Measurements from ENCODE around the gene TAB2.
"Not testable (repeated sequence)": the region's sequence is repeated elsewhere in the genome, so short reads cannot be mapped to it uniquely, and the experiment has no call there.

Gene TAB2

GRCh38 chr6:149335924-149336608, 18.6 kb downstream of the TAB2 start:
- peak; percentile 34 to 52 for DNase-seq

GRCh38 chr6:149336609-149336928, 19.1 kb downstream of the TAB2 start:
- DNase-seq = no peak

GRCh38 chr6:149337320-149337719, 19.8 kb downstream of the TAB2 start:
- no peak for DNase-seq

GRCh38 chr6:149340200-149340599, 22.7 kb downstream of the TAB2 start:
- no peak for DNase-seq

GRCh38 chr6:149342525-149342924, 25.0 kb downstream of the TAB2 start:
- DNase-seq = no peak

- DNase-seq = no peak
Measured at GRCh38 chr6:149343501-149343900, 26.0 kb downstream of the TAB2 start.

- no peak for DNase-seq
Measured at GRCh38 chr6:149346078-149346477, 28.6 kb downstream of the TAB2 start.

GRCh38 chr6:149347067-149347466, 29.6 kb downstream of the TAB2 start:
- DNase-seq = no peak

- not testable (repeated sequence) for DNase-seq
Measured at GRCh38 chr6:149349279-149349678, 31.8 kb downstream of the TAB2 start.

- no peak for DNase-seq
Measured at GRCh38 chr6:149354009-149354408, 36.5 kb downstream of the TAB2 start.

GRCh38 chr6:149356081-149356750, 38.7 kb downstream of the TAB2 start:
- no peak for DNase-seq

- no peak for DNase-seq
Measured at GRCh38 chr6:149357726-149358538, 40.4 kb downstream of the TAB2 start.

GRCh38 chr6:149359440-149359839, 41.9 kb downstream of the TAB2 start:
- DNase-seq = no peak

- DNase-seq = no peak
Measured at GRCh38 chr6:149360536-149360935, 43.0 kb downstream of the TAB2 start.

GRCh38 chr6:149362289-149362688, 44.8 kb downstream of the TAB2 start:
- DNase-seq = peak in 1 of 2 experiments; percentile 17

- no peak for DNase-seq
Measured at GRCh38 chr6:149363154-149363553, 45.6 kb downstream of the TAB2 start.

GRCh38 chr6:149364557-149364956, 47.0 kb downstream of the TAB2 start:
- DNase-seq = no peak

GRCh38 chr6:149365197-149365596, 47.7 kb downstream of the TAB2 start:
- no peak for DNase-seq

- no peak for DNase-seq
Measured at GRCh38 chr6:149366267-149366921, 48.9 kb downstream of the TAB2 start.

GRCh38 chr6:149368065-149368464, 50.6 kb downstream of the TAB2 start:
- no peak for DNase-seq

- no peak for DNase-seq
Measured at GRCh38 chr6:149371154-149371553, 53.6 kb downstream of the TAB2 start.

GRCh38 chr6:149372062-149372461, 54.5 kb downstream of the TAB2 start:
- DNase-seq = no peak

- DNase-seq = no peak
Measured at GRCh38 chr6:149373511-149373910, 56.0 kb downstream of the TAB2 start.

Measured in stimulated activated CD4-positive, alpha-beta T cell treated with anti-CD3 and anti-CD28 coated beads, Interleukin-4, amount 100 ng/mL, for 4 hours (primary cell).